Measurements from ENCODE around the gene PTPRT.

Gene PTPRT

DNA sequence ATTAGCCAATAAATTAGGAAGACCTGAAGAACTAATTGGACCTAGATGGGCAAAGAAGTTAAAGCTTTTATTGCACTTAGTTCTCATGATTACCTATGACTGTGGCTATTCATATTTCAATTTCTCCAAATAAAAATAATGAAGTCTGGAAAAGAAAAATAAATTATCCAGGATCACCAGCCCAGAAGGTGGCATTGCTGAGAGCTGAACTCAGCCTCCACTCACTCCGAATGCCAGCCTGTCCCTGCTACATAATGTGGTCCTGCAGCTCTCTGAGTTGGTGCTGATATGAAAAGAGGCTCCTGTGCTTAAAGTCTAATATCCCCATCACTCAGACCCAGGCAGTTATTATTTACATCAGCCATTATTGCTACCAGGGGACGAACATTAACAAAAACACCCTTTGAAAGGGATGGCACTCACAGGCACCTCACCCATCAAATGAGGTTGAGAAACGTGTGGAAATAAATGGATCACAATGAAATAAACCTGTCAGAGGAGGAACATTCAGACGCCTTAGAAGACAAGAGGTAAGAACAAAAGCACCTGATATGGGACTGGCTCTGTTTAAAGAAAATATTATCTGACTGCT lies 921.8 kb downstream of the PTPRT start (continued):
- TF ChIP-seq, protein P1, sequence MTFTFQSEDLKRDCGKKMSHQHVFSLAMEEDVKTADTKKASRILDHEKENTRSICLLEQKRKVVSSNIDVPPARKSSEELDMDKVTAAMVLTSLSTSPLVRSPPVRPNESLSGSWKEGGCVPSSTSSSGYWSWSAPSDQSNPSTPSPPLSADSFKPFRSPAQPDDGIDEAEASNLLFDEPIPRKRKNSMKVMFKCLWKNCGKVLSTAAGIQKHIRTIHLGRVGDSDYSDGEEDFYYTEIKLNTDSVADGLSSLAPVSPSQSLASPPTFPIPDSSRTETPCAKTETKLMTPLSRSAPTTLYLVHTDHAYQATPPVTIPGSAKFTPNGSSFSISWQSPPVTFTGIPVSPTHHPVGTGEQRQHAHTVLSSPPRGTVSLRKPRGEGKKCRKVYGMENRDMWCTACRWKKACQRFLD (tag by site-specific recombination; IDR thresholded peaks at IDR 0.05), result no peak

- Histone ChIP-seq H3K27ac (ENCODE audit: extremely low read depth, low read depth, low read length) (no peak overlapping the region), H3K36me3 (ENCODE audit: control insufficient read depth in 2 of 2, insufficient read depth in 1 of 2, low read length in 2 of 2) (no peaks in the 10 kb centered on the region), H3K4me3 (ENCODE audit: low read depth, low read length) (no peak overlapping the region), H3K4me1 (ENCODE audit: control insufficient read depth, insufficient read depth, low read length) (no peaks in the 10 kb centered on the region), H3K9me3 (ENCODE audit: control insufficient read depth, insufficient read depth, low read depth, low read length) (no peaks in the 10 kb centered on the region)
- POLR2A ChIA-PET, result no interaction called here
- CTCF ChIA-PET, result no interaction called here
- TF ChIP-seq ZNF433 (tag by site-specific recombination; IDR thresholded peaks at IDR 0.05; ENCODE audit: low read depth) (no peak), ZFP37 (tag by site-specific recombination; IDR thresholded peaks at IDR 0.05) (no peak), ZNF549 (tag by site-specific recombination; IDR thresholded peaks at IDR 0.05) (no peak), IKZF3 (tag by site-specific recombination; IDR thresholded peaks at IDR 0.05) (no peak), ZNF792 (tag by site-specific recombination; IDR thresholded peaks at IDR 0.05) (no peak), MZF1 (tag by site-specific recombination; IDR thresholded peaks at IDR 0.05; ENCODE audit: borderline replicate concordance) (no peak), ZNF701 (tag by site-specific recombination; IDR thresholded peaks at IDR 0.05) (no peak), ZNF510 (tag by site-specific recombination; IDR thresholded peaks at IDR 0.05; ENCODE audit: insufficient replicate concordance) (no peak), REPIN1 (tag by site-specific recombination; IDR thresholded peaks at IDR 0.05; ENCODE audit: low read depth) (no peak), ZNF530 (tag by site-specific recombination; IDR thresholded peaks at IDR 0.05; ENCODE audit: low read depth) (no peak), ZNF266 (tag by site-specific recombination; IDR thresholded peaks at IDR 0.05; ENCODE audit: low read depth) (no peak), ZSCAN16 (tag by site-specific recombination; IDR thresholded peaks at IDR 0.05) (no peak), KLF8 (tag by site-specific recombination; IDR thresholded peaks at IDR 0.05) (no peak), ZNF23 (tag by site-specific recombination; IDR thresholded peaks at IDR 0.05; ENCODE audit: borderline replicate concordance) (no peak), ZNF341 (tag by site-specific recombination; IDR thresholded peaks at IDR 0.05; ENCODE audit: low read depth) (no peak), ZNF404 (tag by site-specific recombination; IDR thresholded peaks at IDR 0.05) (no peak), ZNF585B (tag by site-specific recombination; IDR thresholded peaks at IDR 0.05) (no peak), PRDM1 (tag by site-specific recombination; IDR thresholded peaks at IDR 0.05) (no peak), ATF2 (tag by site-specific recombination; IDR thresholded peaks at IDR 0.05; ENCODE audit: low read depth) (no peak)
- TF ChIP-seq, protein P2, sequence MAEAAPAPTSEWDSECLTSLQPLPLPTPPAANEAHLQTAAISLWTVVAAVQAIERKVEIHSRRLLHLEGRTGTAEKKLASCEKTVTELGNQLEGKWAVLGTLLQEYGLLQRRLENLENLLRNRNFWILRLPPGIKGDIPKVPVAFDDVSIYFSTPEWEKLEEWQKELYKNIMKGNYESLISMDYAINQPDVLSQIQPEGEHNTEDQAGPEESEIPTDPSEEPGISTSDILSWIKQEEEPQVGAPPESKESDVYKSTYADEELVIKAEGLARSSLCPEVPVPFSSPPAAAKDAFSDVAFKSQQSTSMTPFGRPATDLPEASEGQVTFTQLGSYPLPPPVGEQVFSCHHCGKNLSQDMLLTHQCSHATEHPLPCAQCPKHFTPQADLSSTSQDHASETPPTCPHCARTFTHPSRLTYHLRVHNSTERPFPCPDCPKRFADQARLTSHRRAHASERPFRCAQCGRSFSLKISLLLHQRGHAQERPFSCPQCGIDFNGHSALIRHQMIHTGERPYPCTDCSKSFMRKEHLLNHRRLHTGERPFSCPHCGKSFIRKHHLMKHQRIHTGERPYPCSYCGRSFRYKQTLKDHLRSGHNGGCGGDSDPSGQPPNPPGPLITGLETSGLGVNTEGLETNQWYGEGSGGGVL (tag by site-specific recombination; IDR thresholded peaks at IDR 0.05), result no peak
Measured at GRCh38 chr20:42261766-42262270, 927.9 kb downstream of the PTPRT start.
